GM19023 (cell line): Measurements from ENCODE around the gene ACSM3.
"Not testable (repeated sequence)": the region's sequence is repeated elsewhere in the genome, so short reads cannot be mapped to it uniquely, and the experiment has no call there.

Experiments
- ATAC-seq: cut with Tn5 transposase; IDR thresholded peaks from one replicate; pipeline ENCODE4 v1.9.1; 2021; ENCODE audit warnings: mild to moderate bottlenecking, moderate library complexity; ENCODE audit not compliant: unreplicated experiment

Gene ACSM3

GRCh38 chr16:20763461-20764232 lies at the start of gene ACSM3:
TSS of gene ACSM3 (plus strand) at chr16:20764014. CDS start at chr16:20770035, 6,021 bp downstream.
- peak; percentile 98 for ATAC-seq

- not testable (repeated sequence) for ATAC-seq
These were observed 46.1 kb upstream of the ACSM3 start for GRCh38 chr16:20717718-20718117.

- ATAC-seq = no peak
These were observed 43.6 kb upstream of the ACSM3 start for GRCh38 chr16:20720251-20720650.

GRCh38 chr16:20726661-20727060 lies 37.2 kb upstream of the ACSM3 start:
- no peak for ATAC-seq

GRCh38 chr16:20727181-20727580 lies 36.6 kb upstream of the ACSM3 start:
- no peak for ATAC-seq

GRCh38 chr16:20729141-20729540 lies 34.7 kb upstream of the ACSM3 start:
- ATAC-seq = no peak

GRCh38 chr16:20734056-20734455 lies 29.8 kb upstream of the ACSM3 start:
- ATAC-seq = no peak

- ATAC-seq = no peak
These were observed 29.0 kb upstream of the ACSM3 start for GRCh38 chr16:20734782-20735181.

GRCh38 chr16:20735490-20735889 lies 28.3 kb upstream of the ACSM3 start:
- ATAC-seq = no peak

- no peak for ATAC-seq
These were observed 23.6 kb upstream of the ACSM3 start for GRCh38 chr16:20740007-20740883.

GRCh38 chr16:20740901-20741521 lies 22.8 kb upstream of the ACSM3 start:
- peak; percentile 85 for ATAC-seq

GRCh38 chr16:20741554-20742285 lies 22.1 kb upstream of the ACSM3 start, which contains the start of gene THUMPD1:
TSS of gene THUMPD1 (minus strand) at chr16:20741818. CDS start at chr16:20741739, 79 bp downstream.
- ATAC-seq = peak; percentile 82

- ATAC-seq = no peak
These were observed 20.2 kb upstream of the ACSM3 start for GRCh38 chr16:20743591-20743990.

- no peak for ATAC-seq
These were observed 18.8 kb upstream of the ACSM3 start for GRCh38 chr16:20744922-20745440.

- no peak for ATAC-seq
These were observed 17.4 kb upstream of the ACSM3 start for GRCh38 chr16:20746461-20746860.

- ATAC-seq = no peak
These were observed 16.6 kb upstream of the ACSM3 start for GRCh38 chr16:20747030-20747816.

- ATAC-seq = no peak
These were observed 14.3 kb upstream of the ACSM3 start for GRCh38 chr16:20749474-20749873.

- ATAC-seq = no peak
These were observed 13.3 kb upstream of the ACSM3 start for GRCh38 chr16:20750558-20750957.

- ATAC-seq = no peak
These were observed 10.1 kb upstream of the ACSM3 start for GRCh38 chr16:20753727-20754126.

- no peak for ATAC-seq
These were observed 8.6 kb upstream of the ACSM3 start for GRCh38 chr16:20755238-20755637.
